DND-41 (cell line): ENCODE data around the gene SMIM3.
"Not testable (repeated sequence)": the region's sequence is repeated elsewhere in the genome, so short reads cannot be mapped to it uniquely, and the experiment has no call there.

Experiments used
- ATAC-seq: fragments of 200-7000 bp; cut with Tn5 transposase; 3 replicates; pipeline ENCODE4 v1.9.1; 2021; ENCODE audit warnings: low read depth; ENCODE audit not compliant: insufficient read depth
- DNase-seq: peaks from one replicate; pipeline ENCODE4 v3.0.0-alpha.2; 2020
- H2AFZ ChIP-seq: 2 replicates; pipeline ENCODE4 v1.6.0; 2012; ENCODE audit warnings: low read depth, low read length
- H3K27ac ChIP-seq: 2 replicates; pipeline ENCODE4 v1.5.1; 2012; ENCODE audit warnings: low read length, inconsistent platforms
- H3K27me3 ChIP-seq: fragments of 200-600 bp; sonication (generic); 2 replicates; pipeline ENCODE4 v1.6.0; 2012; ENCODE audit warnings: low read length, mild to moderate bottlenecking, inconsistent platforms; ENCODE audit not compliant: insufficient read depth, poor library complexity
- H3K36me3 ChIP-seq: 2 replicates; pipeline ENCODE4 v1.5.1; 2012; ENCODE audit warnings: low read length, inconsistent platforms; ENCODE audit not compliant: insufficient read depth
- H3K4me1 ChIP-seq: 2 replicates; pipeline ENCODE4 v1.5.1; 2012; ENCODE audit warnings: mild to moderate bottlenecking, low read length; ENCODE audit not compliant: insufficient read depth
- H3K4me2 ChIP-seq: 2 replicates; pipeline ENCODE4 v1.6.0; 2012; ENCODE audit warnings: mild to moderate bottlenecking, moderate library complexity, low read length, inconsistent platforms; ENCODE audit not compliant: insufficient read depth
- H3K4me3 ChIP-seq, 2 experiments: fragments of 200-600 bp in 1 of 2; shearing (Covaris generic) in 1 of 2; 2 replicates each; pipeline ENCODE4 v1.5.1; 2012 to 2016; ENCODE audit warnings: inconsistent platforms in 2 of 2, low read length in 2 of 2, mild to moderate bottlenecking in 2 of 2, low read depth in 1 of 2, moderate library complexity in 1 of 2
- H3K79me2 ChIP-seq: 2 replicates; pipeline ENCODE4 v1.6.0; 2012; ENCODE audit warnings: low read length, inconsistent platforms; ENCODE audit not compliant: insufficient read depth
- H3K9ac ChIP-seq: 2 replicates; pipeline ENCODE4 v1.6.0; 2012; ENCODE audit warnings: low read depth, mild to moderate bottlenecking, inconsistent platforms, low read length, moderate library complexity
- H3K9me3 ChIP-seq: 2 replicates; pipeline ENCODE4 v1.5.1; 2012; ENCODE audit warnings: low read length, moderate library complexity, mild to moderate bottlenecking, inconsistent platforms; ENCODE audit not compliant: insufficient read depth, severe bottlenecking
- H4K20me1 ChIP-seq: 2 replicates; pipeline ENCODE4 v1.6.0; 2012; ENCODE audit warnings: low read length; ENCODE audit not compliant: insufficient read depth
- CTCF ChIP-seq: IDR thresholded peaks from 2 replicates; pipeline ENCODE4 v1.5.1; 2012; ENCODE audit warnings: borderline replicate concordance, low read length, moderate library complexity, mild to moderate bottlenecking; ENCODE audit not compliant: poor library complexity, severe bottlenecking; ENCODE audit errors: extremely low read depth
- EZH2 ChIP-seq: IDR thresholded peaks from 3 replicates; pipeline ENCODE4 v1.6.1; 2012; ENCODE audit warnings: borderline replicate concordance, low read depth, mild to moderate bottlenecking, moderate library complexity, low read length, inconsistent platforms; ENCODE audit not compliant: severe bottlenecking

SMIM3 gene

GRCh38 chr5:150836064-150836463 is 57.5 kb downstream of the SMIM3 start:
- Histone ChIP-seq H3K4me1 (no peaks in the 10 kb centered on the region), H3K4me2 (no peak overlapping the region), H3K36me3 (no peaks in the 10 kb centered on the region), H3K9me3 (peaks cover 12% of the 10 kb centered on the region), H3K27ac (no peak overlapping the region), H3K79me2 (no peaks in the 10 kb centered on the region), H3K9ac (no peak overlapping the region), H4K20me1 (no peaks in the 10 kb centered on the region), H2AFZ (no peak overlapping the region), H3K4me3 (no peak overlapping the region), H3K27me3 (peaks cover 7% of the 10 kb centered on the region)
- ATAC-seq (no peak), DNase-seq (no peak)
- TF ChIP-seq EZH2 (no peak), CTCF (no peak)

GRCh38 chr5:150836703-150837102 is 58.1 kb downstream of the SMIM3 start:
- H3K9ac ChIP-seq, result no peak overlapping the region
- no peaks in the 10 kb centered on the region for H3K36me3 ChIP-seq
- ATAC-seq (no peak), DNase-seq (no peak)
- H3K4me2 ChIP-seq, result no peak overlapping the region
- H2AFZ ChIP-seq, result no peak overlapping the region
- TF ChIP-seq EZH2 (no peak), CTCF (no peak)
- no peaks in the 10 kb centered on the region for H3K79me2 ChIP-seq
- H3K9me3 ChIP-seq, result peaks cover 8% of the 10 kb centered on the region
- no peaks in the 10 kb centered on the region for H4K20me1 ChIP-seq
- no peak overlapping the region for H3K27ac ChIP-seq
- no peak overlapping the region for H3K4me3 ChIP-seq
- H3K4me1 ChIP-seq, result no peaks in the 10 kb centered on the region
- peaks cover 9% of the 10 kb centered on the region for H3K27me3 ChIP-seq

- not testable (repeated sequence) for ATAC-seq, H3K9ac ChIP-seq, H3K9me3 ChIP-seq, H3K79me2 ChIP-seq, H2AFZ ChIP-seq, H3K4me2 ChIP-seq, H3K27ac ChIP-seq, H4K20me1 ChIP-seq, H3K27me3 ChIP-seq, H3K4me3 ChIP-seq, DNase-seq, H3K36me3 ChIP-seq
- peaks cover 16% of the 10 kb centered on the region for H3K4me1 ChIP-seq
These were observed 66.8 kb downstream of the SMIM3 start for GRCh38 chr5:150845185-150845859.

GRCh38 chr5:150846308-150846653 is 67.7 kb downstream of the SMIM3 start, which contains the start of gene IRGM:
TSS of gene IRGM (plus strand) at chr5:150846521. CDS start at chr5:150848124, 1,603 bp downstream.
- DNase-seq, H3K27me3 ChIP-seq, ATAC-seq, H3K9me3 ChIP-seq, H3K36me3 ChIP-seq, H3K79me2 ChIP-seq, H4K20me1 ChIP-seq: not testable (repeated sequence)
- Histone ChIP-seq H3K4me1 (peaks cover 16% of the 10 kb centered on the region), H3K9ac (peak within 1 kb of the TSS; percentile 40), H3K27ac (peak within 1 kb of the TSS; percentile 78), H3K4me2 (peak within 1 kb of the TSS; percentile 67), H2AFZ (peak within 1 kb of the TSS; percentile 73), H3K4me3 (peak within 1 kb of the TSS in 1 of 2 experiments; percentile 49; a peak in 3 of 4 replicates)
